A549 (cell line): ENCODE measurements around the gene CDK11B. TPM values are rescaled to one million over a fixed set of nuclear protein-coding genes. Genes with fewer than 3 reads are reported as not detected.

Experiments used
- ATAC-seq, 2 experiments: fragments of 200-7000 bp in 1 of 2; fragments of >200 bp in 1 of 2; cut with Nextera tagmentation in 1 of 2; cut with Tn5 transposase in 1 of 2; 3 replicates each; pipeline versions ENCODE4 v1.8.0 to v1.9.1; 2018 to 2020; ENCODE audit warnings: mild to moderate bottlenecking in 1 of 2, moderate library complexity in 1 of 2
- CTCF ChIA-PET: fragments of 300-600 bp; sonication (Branson Sonifier 250); formaldehyde crosslinking; extraction: SDS; loops from one replicate; lab custom pipeline; 2021; ENCODE audit warnings: antibody characterized with exemption, inconsistent platforms; lab: Yijun Ruan, JAX
- POLR2A ChIA-PET: fragments of 350-600 bp; formaldehyde crosslinking; extraction: SDS; loops from one replicate; lab custom pipeline; 2021; ENCODE audit warnings: antibody characterized with exemption, inconsistent platforms; lab: Yijun Ruan, JAX
- DNase-seq, 2 experiments: peaks; one replicate each; pipeline versions ENCODE4 v3.0.0 to v3.0.0-alpha.2; 2011 to 2016; ENCODE audit warnings: low read depth in 1 of 2, low spot score in 1 of 2
- FAIRE-seq: peaks from 2 replicates; lab custom pipeline; 2011; peaks lifted over from hg19 to GRCh38; lab: Jason Lieb, UNC
- H3K27ac ChIP-seq, 2 experiments: fragments of >200 bp; sonication (Bioruptor Twin); formaldehyde crosslinking; 3 replicates each; pipeline ENCODE4 v1.5.1; 2016 to 2017
- H3K4me1 ChIP-seq: fragments of >200 bp; sonication (Bioruptor Twin); formaldehyde crosslinking; 3 replicates; pipeline ENCODE4 v1.6.1; 2016
- H3K4me2 ChIP-seq: fragments of >200 bp; sonication (Bioruptor Twin); formaldehyde crosslinking; 3 replicates; pipeline ENCODE4 v1.6.1; 2016
- H3K4me3 ChIP-seq: fragments of >200 bp; sonication (Bioruptor Twin); formaldehyde crosslinking; 3 replicates; pipeline ENCODE4 v1.5.1; 2016
- H3K9me3 ChIP-seq: fragments of >200 bp; sonication (Bioruptor Twin); formaldehyde crosslinking; 3 replicates; pipeline ENCODE4 v1.6.1; 2016
- CBX2 ChIP-seq: fragments of 200-600 bp; sonication (generic); IDR thresholded peaks from 2 replicates; pipeline ENCODE4 v1.6.1; 2016; ENCODE audit warnings: low read depth, mild to moderate bottlenecking, borderline replicate concordance
- CHD2 ChIP-seq: fragments of 150-350 bp; IDR thresholded peaks from 2 replicates; pipeline ENCODE4 v1.6.1; 2014; ENCODE audit warnings: low read length; ENCODE audit not compliant: partially characterized antibody
- GATA3 ChIP-seq: IDR thresholded peaks from 2 replicates; pipeline ENCODE4 v1.6.1; 2012; ENCODE audit warnings: borderline replicate concordance
- HOXB5 ChIP-seq: fragments of 250-450 bp; sonication (Bioruptor Pico); IDR thresholded peaks from 2 replicates; pipeline ENCODE4 v1.5.0; 2020; ENCODE audit warnings: mild to moderate bottlenecking, moderate library complexity
- KDM1A ChIP-seq: fragments of 200-600 bp; sonication (generic); IDR thresholded peaks from 2 replicates; pipeline ENCODE4 v1.6.1; 2016; ENCODE audit warnings: low read depth, mild to moderate bottlenecking
- KDM5A ChIP-seq: fragments of 200-600 bp; sonication (generic); IDR thresholded peaks from 2 replicates; pipeline ENCODE4 v1.6.1; 2016; ENCODE audit warnings: antibody characterized with exemption, mild to moderate bottlenecking
- MYC ChIP-seq: IDR thresholded peaks from 2 replicates; pipeline ENCODE4 v1.6.1; 2012; ENCODE audit warnings: mild to moderate bottlenecking, inconsistent platforms, low read length, improper control_type of control experiment, borderline replicate concordance
- NPAS2 ChIP-seq: fragments of 250-450 bp; sonication (Bioruptor Pico); IDR thresholded peaks from 2 replicates; pipeline ENCODE4 v1.8.0; 2022; ENCODE audit warnings: mild to moderate bottlenecking, moderate library complexity, borderline replicate concordance
- POLR2AphosphoS2 ChIP-seq: conservative IDR thresholded peaks from 2 replicates; pipeline ENCODE4 v1.6.1; 2012; ENCODE audit warnings: low read length, improper control_type of control experiment, inconsistent platforms
- RFX5 ChIP-seq: fragments of 450-650 bp; IDR thresholded peaks from 2 replicates; pipeline ENCODE4 v1.7.1; 2014; ENCODE audit warnings: antibody characterized with exemption, mild to moderate bottlenecking, moderate library complexity
- RNF2 ChIP-seq: fragments of 200-600 bp; sonication (generic); IDR thresholded peaks from 2 replicates; pipeline ENCODE4 v1.6.1; 2016; ENCODE audit warnings: low read depth, mild to moderate bottlenecking, antibody characterized with exemption, moderate library complexity, borderline replicate concordance
- TP53 ChIP-seq: fragments of 250-450 bp; sonication (Bioruptor Pico); IDR thresholded peaks from 2 replicates; pipeline ENCODE4 v1.5.0; 2021; ENCODE audit warnings: mild to moderate bottlenecking, moderate library complexity
- ZNF302 ChIP-seq: fragments of 250-450 bp; sonication (Bioruptor Pico); IDR thresholded peaks from 2 replicates; pipeline ENCODE4 v1.9.0; 2021; ENCODE audit warnings: inconsistent platforms, mild to moderate bottlenecking, moderate library complexity
- ZSCAN20 ChIP-seq: fragments of 250-450 bp; sonication (Bioruptor Pico); IDR thresholded peaks from 2 replicates; pipeline ENCODE4 v1.8.0; 2022; ENCODE audit warnings: mild to moderate bottlenecking, moderate library complexity
- WGBS: methylation state at CpG from one replicate; pipeline ENCODE4 v1.1.6; 2017; ENCODE audit errors: missing lambda C conversion rate; 5-methylcytosine and 5-hydroxymethylcytosine counted together
- polyA plus RNA-seq, 4 experiments: library from polyadenylated mRNA; depleted of rRNA in 3 of 4; stranded (reverse); fragments of >200 nt; fragmentation: RNase III in 1 of 4; extraction: RNeasy Plus Mini Kit Qiagen cat#74134 plus additional on column Dnase treatment in 1 of 4; gene quantifications; 2 replicates in 3 of 4; 3 replicates in 1 of 4; pipeline ENCODE4 v1.2.3, GENCODE V29; 2011 to 2017
- TF ChIP-seq, protein P1 (sequence below): fragments of 250-450 bp; sonication (Bioruptor Pico); IDR thresholded peaks from 2 replicates; pipeline ENCODE4 v1.5.0; 2021; ENCODE audit warnings: mild to moderate bottlenecking, moderate library complexity, borderline replicate concordance
- TF ChIP-seq, protein P2 (sequence below): fragments of >200 bp; sonication (Bioruptor Twin); formaldehyde crosslinking; IDR thresholded peaks from 3 replicates; pipeline ENCODE4 v1.5.1; 2016
- TF ChIP-seq, protein P3 (sequence below): IDR thresholded peaks from 2 replicates; pipeline ENCODE4 v1.6.1; 2012
- TF ChIP-seq, protein P4 (sequence below): fragments of 200-600 bp; sonication (generic); IDR thresholded peaks from 2 replicates; pipeline ENCODE4 v1.6.1; 2016; ENCODE audit warnings: antibody characterized with exemption, mild to moderate bottlenecking, moderate library complexity

The CDK11B gene
- polyA plus RNA-seq, 2 of the 4 experiments (the other 2 are of a cell fraction): 7.6 to 33.8 TPM

DNA sequence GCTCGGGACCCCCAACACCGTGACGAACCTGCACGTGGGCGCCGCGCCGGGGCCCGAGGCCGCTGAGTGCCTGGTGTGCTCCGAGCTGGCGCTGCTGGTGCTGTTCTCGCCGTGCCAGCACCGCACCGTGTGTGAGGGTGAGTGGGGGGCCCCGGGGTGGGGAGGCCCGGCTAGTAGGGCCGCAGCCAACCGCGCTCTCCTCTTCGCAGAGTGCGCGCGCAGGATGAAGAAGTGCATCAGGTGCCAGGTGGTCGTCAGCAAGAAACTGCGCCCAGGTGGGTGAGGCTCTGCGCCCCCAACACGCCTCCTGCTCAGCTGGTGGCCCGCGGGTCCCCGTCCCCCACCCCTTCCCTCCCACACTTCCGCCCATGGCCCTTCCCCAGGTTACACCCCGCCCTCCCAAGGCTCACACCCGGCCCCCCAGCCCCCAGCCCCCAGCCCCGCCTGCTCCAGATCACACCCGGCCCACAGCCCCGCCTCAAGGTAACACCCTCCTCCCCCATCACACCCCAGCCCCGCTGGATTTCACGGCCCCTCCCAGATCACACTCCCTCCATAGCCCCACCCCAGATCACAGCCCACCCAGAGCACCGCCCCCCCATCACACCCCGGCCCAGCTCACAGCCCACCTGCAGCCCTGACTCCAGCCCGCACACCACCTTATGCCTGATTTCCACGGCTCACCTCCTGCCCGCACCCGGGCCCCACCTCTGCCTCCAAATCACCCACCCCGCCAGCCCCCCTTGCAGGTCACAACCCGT is 29.2 kb downstream of the CDK11B start:
- TF ChIP-seq POLR2AphosphoS2 (no peak), RNF2 (no peak), GATA3 (no peak)
- TF ChIP-seq, all 56 proteins: peak for 0
- Histone ChIP-seq H3K4me2 (no peak overlapping the region), H3K9me3 (no peaks in the 10 kb centered on the region), H3K27ac (no peak overlapping the region), H3K4me1 (no peaks in the 10 kb centered on the region), H3K4me3 (no peak overlapping the region)
- CTCF ChIA-PET: no interaction called here
- no peak for ATAC-seq
- DNase-seq: no peak
- POLR2A ChIA-PET: no interaction called here
- no peak for FAIRE-seq
- 87% methylated on average over 10 of the region's 48 CpGs for WGBS

DNA sequence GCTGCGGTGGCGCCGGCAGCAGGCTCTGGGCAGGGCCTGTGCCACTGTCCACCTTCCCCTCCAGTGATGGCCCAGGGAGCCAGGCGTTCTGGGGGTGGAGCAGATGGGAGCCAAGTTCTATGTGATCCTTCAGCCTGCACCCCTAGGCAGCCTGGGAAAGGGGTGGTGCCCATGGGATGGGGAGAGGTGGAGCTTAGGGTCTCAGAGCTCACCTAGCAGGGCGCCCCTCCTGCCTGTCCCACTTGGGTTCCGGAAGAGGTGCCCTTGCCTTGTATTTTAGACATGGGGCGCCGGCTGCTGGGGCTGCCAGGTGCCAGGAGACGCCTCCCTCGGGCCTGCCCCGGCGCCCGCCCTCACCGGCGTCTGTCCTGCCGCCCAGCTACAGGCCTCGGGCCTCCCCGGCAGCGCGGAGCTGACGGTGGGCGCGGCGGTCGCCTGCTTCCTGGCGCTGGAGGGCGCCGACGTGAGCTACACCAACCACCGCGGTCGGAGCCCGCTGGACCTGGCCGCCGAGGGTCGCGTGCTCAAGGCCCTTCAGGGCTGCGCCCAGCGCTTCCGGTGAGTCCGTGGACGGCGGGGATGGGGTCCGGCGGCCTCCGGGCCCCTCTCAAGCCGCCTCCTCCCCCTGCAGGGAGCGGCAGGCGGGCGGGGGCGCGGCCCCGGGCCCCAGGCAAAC is 29.9 kb downstream of the CDK11B start:
- Histone ChIP-seq H3K9me3 (no peaks in the 10 kb centered on the region), H3K4me3 (no peak overlapping the region), H3K27ac (no peak overlapping the region), H3K4me1 (no peaks in the 10 kb centered on the region), H3K4me2 (no peak overlapping the region)
- POLR2A ChIA-PET: no interaction called here
- DNase-seq (no peak), FAIRE-seq (no peak), ATAC-seq (peak; percentile 7 to 47; a peak in 3 of 6 replicates)
- 90% methylated on average over 24 of the region's 53 CpGs for WGBS
- TF ChIP-seq, protein P1, sequence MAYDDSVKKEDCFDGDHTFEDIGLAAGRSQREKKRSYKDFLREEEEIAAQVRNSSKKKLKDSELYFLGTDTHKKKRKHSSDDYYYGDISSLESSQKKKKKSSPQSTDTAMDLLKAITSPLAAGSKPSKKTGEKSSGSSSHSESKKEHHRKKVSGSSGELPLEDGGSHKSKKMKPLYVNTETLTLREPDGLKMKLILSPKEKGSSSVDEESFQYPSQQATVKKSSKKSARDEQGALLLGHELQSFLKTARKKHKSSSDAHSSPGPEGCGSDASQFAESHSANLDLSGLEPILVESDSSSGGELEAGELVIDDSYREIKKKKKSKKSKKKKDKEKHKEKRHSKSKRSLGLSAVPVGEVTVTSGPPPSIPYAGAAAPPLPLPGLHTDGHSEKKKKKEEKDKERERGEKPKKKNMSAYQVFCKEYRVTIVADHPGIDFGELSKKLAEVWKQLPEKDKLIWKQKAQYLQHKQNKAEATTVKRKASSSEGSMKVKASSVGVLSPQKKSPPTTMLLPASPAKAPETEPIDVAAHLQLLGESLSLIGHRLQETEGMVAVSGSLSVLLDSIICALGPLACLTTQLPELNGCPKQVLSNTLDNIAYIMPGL (CRISPR knock-in tag): no peak
- TF ChIP-seq, protein P2, sequence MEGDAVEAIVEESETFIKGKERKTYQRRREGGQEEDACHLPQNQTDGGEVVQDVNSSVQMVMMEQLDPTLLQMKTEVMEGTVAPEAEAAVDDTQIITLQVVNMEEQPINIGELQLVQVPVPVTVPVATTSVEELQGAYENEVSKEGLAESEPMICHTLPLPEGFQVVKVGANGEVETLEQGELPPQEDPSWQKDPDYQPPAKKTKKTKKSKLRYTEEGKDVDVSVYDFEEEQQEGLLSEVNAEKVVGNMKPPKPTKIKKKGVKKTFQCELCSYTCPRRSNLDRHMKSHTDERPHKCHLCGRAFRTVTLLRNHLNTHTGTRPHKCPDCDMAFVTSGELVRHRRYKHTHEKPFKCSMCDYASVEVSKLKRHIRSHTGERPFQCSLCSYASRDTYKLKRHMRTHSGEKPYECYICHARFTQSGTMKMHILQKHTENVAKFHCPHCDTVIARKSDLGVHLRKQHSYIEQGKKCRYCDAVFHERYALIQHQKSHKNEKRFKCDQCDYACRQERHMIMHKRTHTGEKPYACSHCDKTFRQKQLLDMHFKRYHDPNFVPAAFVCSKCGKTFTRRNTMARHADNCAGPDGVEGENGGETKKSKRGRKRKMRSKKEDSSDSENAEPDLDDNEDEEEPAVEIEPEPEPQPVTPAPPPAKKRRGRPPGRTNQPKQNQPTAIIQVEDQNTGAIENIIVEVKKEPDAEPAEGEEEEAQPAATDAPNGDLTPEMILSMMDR: no peak
- TF ChIP-seq POLR2AphosphoS2: no peak
- no peak for TF ChIP-seq CBX2
- TF ChIP-seq GATA3: no peak
- no peak for TF ChIP-seq KDM1A
- no peak for TF ChIP-seq ZNF302 (CRISPR knock-in tag)
- TF ChIP-seq RFX5: no peak
- TF ChIP-seq, protein P3, sequence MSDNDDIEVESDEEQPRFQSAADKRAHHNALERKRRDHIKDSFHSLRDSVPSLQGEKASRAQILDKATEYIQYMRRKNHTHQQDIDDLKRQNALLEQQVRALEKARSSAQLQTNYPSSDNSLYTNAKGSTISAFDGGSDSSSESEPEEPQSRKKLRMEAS: no peak
- no peak for TF ChIP-seq KDM5A
- TF ChIP-seq ZSCAN20: no peak
- no peak for TF ChIP-seq CHD2
- no peak for TF ChIP-seq MYC
- TF ChIP-seq, protein P4, sequence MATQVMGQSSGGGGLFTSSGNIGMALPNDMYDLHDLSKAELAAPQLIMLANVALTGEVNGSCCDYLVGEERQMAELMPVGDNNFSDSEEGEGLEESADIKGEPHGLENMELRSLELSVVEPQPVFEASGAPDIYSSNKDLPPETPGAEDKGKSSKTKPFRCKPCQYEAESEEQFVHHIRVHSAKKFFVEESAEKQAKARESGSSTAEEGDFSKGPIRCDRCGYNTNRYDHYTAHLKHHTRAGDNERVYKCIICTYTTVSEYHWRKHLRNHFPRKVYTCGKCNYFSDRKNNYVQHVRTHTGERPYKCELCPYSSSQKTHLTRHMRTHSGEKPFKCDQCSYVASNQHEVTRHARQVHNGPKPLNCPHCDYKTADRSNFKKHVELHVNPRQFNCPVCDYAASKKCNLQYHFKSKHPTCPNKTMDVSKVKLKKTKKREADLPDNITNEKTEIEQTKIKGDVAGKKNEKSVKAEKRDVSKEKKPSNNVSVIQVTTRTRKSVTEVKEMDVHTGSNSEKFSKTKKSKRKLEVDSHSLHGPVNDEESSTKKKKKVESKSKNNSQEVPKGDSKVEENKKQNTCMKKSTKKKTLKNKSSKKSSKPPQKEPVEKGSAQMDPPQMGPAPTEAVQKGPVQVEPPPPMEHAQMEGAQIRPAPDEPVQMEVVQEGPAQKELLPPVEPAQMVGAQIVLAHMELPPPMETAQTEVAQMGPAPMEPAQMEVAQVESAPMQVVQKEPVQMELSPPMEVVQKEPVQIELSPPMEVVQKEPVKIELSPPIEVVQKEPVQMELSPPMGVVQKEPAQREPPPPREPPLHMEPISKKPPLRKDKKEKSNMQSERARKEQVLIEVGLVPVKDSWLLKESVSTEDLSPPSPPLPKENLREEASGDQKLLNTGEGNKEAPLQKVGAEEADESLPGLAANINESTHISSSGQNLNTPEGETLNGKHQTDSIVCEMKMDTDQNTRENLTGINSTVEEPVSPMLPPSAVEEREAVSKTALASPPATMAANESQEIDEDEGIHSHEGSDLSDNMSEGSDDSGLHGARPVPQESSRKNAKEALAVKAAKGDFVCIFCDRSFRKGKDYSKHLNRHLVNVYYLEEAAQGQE: no peak
- no peak for TF ChIP-seq NPAS2 (CRISPR knock-in tag)
- no peak for TF ChIP-seq TP53
- TF ChIP-seq HOXB5 (CRISPR knock-in tag): no peak
- CTCF ChIA-PET: interaction anchor here (0.6 kb wide), 1 partner anchor 372 kb away, joined by 3 read pairs; no protein-coding TSS in a partner anchor
